HG03159 (cell line): Measurements from ENCODE around the gene SPINT3.

ENCODE experiments used
- ATAC-seq: cut with Tn5 transposase; IDR thresholded peaks from one replicate; pipeline ENCODE4 v1.9.1; 2021; ENCODE audit warnings: mild to moderate bottlenecking, moderate library complexity; ENCODE audit not compliant: unreplicated experiment

SPINT3 gene

GRCh38 chr20:45462711-45463509, 52.5 kb downstream of the SPINT3 start:
- no peak for ATAC-seq
